Liver (tissue), 9 donors: ENCODE results near the gene VEZF1. TPM values are rescaled to one million over a fixed set of nuclear protein-coding genes. Genes with fewer than 3 reads are reported as not detected.

Experiments
- DNase-seq: peaks from one replicate; pipeline ENCODE4 v3.0.0-alpha.2; 2017; ENCODE audit warnings: low spot score
- H3K27ac ChIP-seq, 2 donors: one replicate each; pipeline ENCODE4 v1.7.0; 2013; ENCODE audit warnings: inconsistent platforms in 2 of 2, low read length in 2 of 2, control low read depth in 1 of 2, low read depth in 1 of 2, mild to moderate bottlenecking in 1 of 2
- H3K27me3 ChIP-seq, 4 donors: one replicate each; pipeline versions ENCODE4 v1.6.1 to v1.7.0; 2013; ENCODE audit warnings: low read length in 3 of 4, inconsistent platforms in 1 of 4, mild to moderate bottlenecking in 1 of 4, moderate library complexity in 1 of 4; ENCODE audit not compliant: control insufficient read depth in 4 of 4, insufficient read depth in 4 of 4
- H3K36me3 ChIP-seq, 4 donors: one replicate each; pipeline versions ENCODE4 v1.6.1 to v1.7.0; 2013; ENCODE audit warnings: low read length in 3 of 4, mild to moderate bottlenecking in 3 of 4, low read depth in 1 of 4, moderate library complexity in 1 of 4; ENCODE audit not compliant: control insufficient read depth in 4 of 4, insufficient read depth in 3 of 4
- H3K4me1 ChIP-seq, 4 donors: one replicate each; pipeline versions ENCODE4 v1.6.1 to v1.7.0; 2013; ENCODE audit warnings: low read length in 3 of 4, mild to moderate bottlenecking in 3 of 4, moderate library complexity in 1 of 4; ENCODE audit not compliant: control insufficient read depth in 4 of 4, insufficient read depth in 4 of 4
- H3K4me3 ChIP-seq, 3 donors: one replicate each; pipeline versions ENCODE4 v1.6.1 to v1.7.0; 2013; ENCODE audit warnings: low read length in 3 of 3, control low read depth in 1 of 3, low read depth in 1 of 3, mild to moderate bottlenecking in 1 of 3
- H3K9ac ChIP-seq, 2 donors: one replicate each; pipeline ENCODE4 v1.7.0; 2013; ENCODE audit warnings: low read length in 2 of 2, mild to moderate bottlenecking in 2 of 2, moderate library complexity in 2 of 2, control low read depth in 1 of 2, low read depth in 1 of 2
- H3K9me3 ChIP-seq, 4 donors: one replicate each; pipeline versions ENCODE4 v1.6.1 to v1.7.0; 2013; ENCODE audit warnings: low read length in 3 of 4; ENCODE audit not compliant: control insufficient read depth in 4 of 4
- ATF3 ChIP-seq: IDR thresholded peaks from 2 replicates; pipeline ENCODE4 v1.6.1; 2016; ENCODE audit warnings: antibody characterized with exemption
- CTCF ChIP-seq: fragments of 150-350 bp; IDR thresholded peaks from 2 replicates; pipeline ENCODE4 v1.5.1; 2017; ENCODE audit warnings: improper control_type of control experiment, low read depth, low read length; ENCODE audit not compliant: missing input control
- EGR1 ChIP-seq, 2 donors: IDR thresholded peaks; 2 replicates each; pipeline ENCODE4 v1.6.1; 2016 to 2018; ENCODE audit warnings: antibody characterized with exemption in 2 of 2, low read depth in 2 of 2
- FOXA2 ChIP-seq: IDR thresholded peaks from 2 replicates; pipeline ENCODE4 v1.6.1; 2016; ENCODE audit warnings: antibody characterized with exemption
- GABPA ChIP-seq, 2 donors: IDR thresholded peaks in 1 of 2; conservative IDR thresholded peaks in 1 of 2; 2 replicates each; pipeline ENCODE4 v1.6.1; 2016; ENCODE audit warnings: antibody characterized with exemption in 2 of 2, mild to moderate bottlenecking in 1 of 2, moderate library complexity in 1 of 2
- HNF4A ChIP-seq, 2 donors: conservative IDR thresholded peaks; 2 replicates each; pipeline ENCODE4 v1.6.1; 2016; ENCODE audit warnings: antibody characterized with exemption in 2 of 2, mild to moderate bottlenecking in 2 of 2
- HNF4G ChIP-seq: IDR thresholded peaks from 2 replicates; pipeline ENCODE4 v1.6.1; 2016; ENCODE audit warnings: antibody characterized with exemption
- MAX ChIP-seq: IDR thresholded peaks from 2 replicates; pipeline ENCODE4 v1.6.1; 2016; ENCODE audit warnings: antibody characterized with exemption
- NR2F2 ChIP-seq: IDR thresholded peaks from 2 replicates; pipeline ENCODE4 v1.6.1; 2016; ENCODE audit warnings: antibody characterized with exemption
- RAD21 ChIP-seq, 2 donors: IDR thresholded peaks; 2 replicates each; pipeline ENCODE4 v1.6.1; 2016; ENCODE audit warnings: antibody characterized with exemption in 2 of 2, mild to moderate bottlenecking in 2 of 2
- RXRA ChIP-seq, 2 donors: IDR thresholded peaks; 2 replicates each; pipeline ENCODE4 v1.6.1; 2017 to 2018; ENCODE audit warnings: antibody characterized with exemption in 2 of 2, mild to moderate bottlenecking in 1 of 2
- SP1 ChIP-seq: IDR thresholded peaks from 2 replicates; pipeline ENCODE4 v1.6.1; 2018; ENCODE audit warnings: antibody characterized with exemption, mild to moderate bottlenecking
- YY1 ChIP-seq: IDR thresholded peaks from 2 replicates; pipeline ENCODE4 v1.6.1; 2016; ENCODE audit warnings: antibody characterized with exemption, mild to moderate bottlenecking
- ZBTB33 ChIP-seq: IDR thresholded peaks from 2 replicates; pipeline ENCODE4 v1.6.1; 2016; ENCODE audit warnings: antibody characterized with exemption
- WGBS: extraction: QIAGEN DNeasy Blood & Tissue Kit; methylation state at CpG from one replicate; pipeline ENCODE4 v1.1.7; 2013; 5-methylcytosine and 5-hydroxymethylcytosine counted together
- polyA plus RNA-seq, 2 donors: library from polyadenylated mRNA; stranded (reverse) in 1 of 2; unstranded in 1 of 2; fragments of 200-250 nt in 1 of 2; fragments of >200 nt in 1 of 2; fragmentation: Nextera tagmentation in 1 of 2; extraction: Ambion mirVana in 1 of 2; gene quantifications; one replicate each; pipeline versions ENCODE4 v1.2.1 to v1.2.3, GENCODE V29; 2013 to 2015
- total RNA-seq, 2 donors: library from RNA; depleted of rRNA; stranded (reverse); fragments of >200 nt; gene quantifications; one replicate each; pipeline ENCODE4 v1.2.3, GENCODE V29; 2014
- donor health status: healthy.
- donor health status: healthy.
- donor health status: healthy.
- donor health status: healthy.
- donor health status: healthy.

The VEZF1 gene
- total and polyA plus RNA-seq, 4 donors: 7.9 to 26.2 (median 11.4) TPM

DNA sequence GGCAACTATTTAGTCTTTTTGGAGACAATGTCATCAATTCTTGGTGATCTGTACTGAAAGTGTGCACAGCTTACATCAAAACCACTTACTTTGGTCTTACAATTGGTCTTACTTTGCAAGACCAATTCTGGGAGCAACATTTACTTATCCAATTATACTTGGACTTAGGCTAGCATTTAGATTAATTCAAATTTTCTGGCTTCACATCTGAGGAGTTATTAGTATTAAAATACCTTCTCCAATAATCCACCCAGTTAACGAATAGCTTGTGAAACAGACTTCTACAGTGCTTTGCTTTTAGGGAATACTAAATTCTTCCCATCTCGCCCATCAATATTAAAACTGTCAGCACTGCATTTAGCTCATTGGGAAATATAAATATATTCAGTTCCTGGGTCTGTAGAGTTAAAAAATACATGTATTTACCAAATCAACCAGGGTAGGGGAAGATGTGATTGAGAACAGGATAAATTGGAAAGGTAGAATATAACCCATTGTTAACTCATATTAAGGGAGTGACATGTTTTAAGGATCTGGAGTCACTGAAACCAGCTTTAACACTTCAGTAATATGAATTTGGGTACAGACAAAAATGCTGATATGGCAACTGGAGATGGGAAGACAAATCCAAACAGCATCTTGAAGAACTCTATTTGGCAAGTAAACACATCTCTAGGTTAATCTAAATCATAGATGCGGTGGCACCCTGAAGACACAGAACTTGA lies 9.2 kb upstream of the VEZF1 start (continued):
- no peak for TF ChIP-seq ZBTB33
- TF ChIP-seq EGR1 (IDR thresholded peaks at IDR 0.05; ENCODE audit: low read depth in 2 of 2): no peak
- no peak for TF ChIP-seq FOXA2
- TF ChIP-seq CTCF: no peak
- no peak for TF ChIP-seq NR2F2
- no peak for TF ChIP-seq GABPA (IDR thresholded peaks at IDR 0.05 in 1 of 2, conservative IDR thresholded peaks at IDR 0.05 in 1 of 2)
- no peak for TF ChIP-seq ATF3
- no peak for TF ChIP-seq HNF4G
- no peak for TF ChIP-seq MAX

DNA sequence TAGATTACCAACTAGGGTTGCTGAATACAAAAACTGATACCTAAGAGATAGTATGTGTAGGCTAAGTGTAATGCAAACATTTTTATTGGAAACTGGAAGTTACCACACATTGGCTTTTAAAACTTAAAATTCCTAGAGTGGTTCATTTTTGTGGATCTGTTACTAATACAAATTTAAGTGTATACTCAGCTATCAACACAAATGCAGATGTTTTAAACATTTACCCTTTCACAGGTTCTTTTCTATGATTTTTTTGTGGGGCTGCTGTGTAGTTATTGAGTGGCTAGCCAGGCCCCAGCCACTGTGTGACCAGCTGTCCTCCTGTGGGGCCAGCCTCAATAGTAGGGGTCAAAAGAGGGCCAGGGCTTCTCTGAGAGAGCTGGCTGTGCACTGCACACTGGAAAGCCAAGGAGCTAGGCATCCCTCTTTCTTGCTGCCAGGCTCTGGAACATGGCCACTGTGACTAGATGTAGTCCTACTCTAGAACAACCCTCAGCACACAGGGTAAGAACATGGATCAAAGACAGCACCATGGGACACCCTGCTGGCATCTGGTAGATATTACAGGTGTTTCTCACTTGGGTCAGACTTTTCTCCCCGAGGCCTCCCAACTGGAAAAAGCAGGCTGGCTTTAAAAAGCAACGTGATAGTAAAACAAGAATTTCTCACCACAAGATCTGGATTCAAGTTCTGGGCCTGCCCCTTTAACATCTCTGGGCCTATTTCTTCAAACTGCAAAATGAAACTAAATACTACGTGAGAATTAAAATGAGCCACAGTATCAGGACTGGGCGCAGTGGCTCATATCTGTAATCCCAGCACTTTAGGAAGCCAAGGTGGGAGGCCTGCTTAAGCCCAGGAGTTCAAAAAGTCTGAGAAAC lies 7.3 kb upstream of the VEZF1 start:
- WGBS: 29% methylated on average over 4 of the region's 4 CpGs
- Histone ChIP-seq H3K4me3 (no peak overlapping the region), H3K27ac (no peak overlapping the region), H3K9me3 (no peaks in the 10 kb centered on the region), H3K27me3 (no peaks in the 10 kb centered on the region), H3K4me1 (peaks cover 0 to 8% (median under 1%) of the 10 kb centered on the region in 4 donors), H3K36me3 (no peaks in the 10 kb centered on the region), H3K9ac (no peak overlapping the region)
- TF ChIP-seq SP1 (no peak), CTCF (peak; percentile 71), RAD21 (IDR thresholded peaks at IDR 0.05) (peak; percentile 88 to 90), RXRA (IDR thresholded peaks at IDR 0.05) (no peak), HNF4A (conservative IDR thresholded peaks at IDR 0.05) (no peak), YY1 (no peak)
- peak; percentile 55 for DNase-seq
